CD4-positive, alpha-beta T cell treated with Interleukin-2 at 100 ng/mL for 4 hours (primary cell): ENCODE results near the gene MYCN.
"Not testable (repeated sequence)": the region's sequence is repeated elsewhere in the genome, so short reads cannot be mapped to it uniquely, and the experiment has no call there.

Experiments used
- DNase-seq: peaks from one replicate; pipeline ENCODE4 v3.0.0-alpha.2; 2020; ENCODE audit warnings: low spot score

The MYCN gene

GRCh38 chr2:15943378-15944280 lies 3.3 kb downstream of the MYCN start:
- DNase-seq: no peak

DNA sequence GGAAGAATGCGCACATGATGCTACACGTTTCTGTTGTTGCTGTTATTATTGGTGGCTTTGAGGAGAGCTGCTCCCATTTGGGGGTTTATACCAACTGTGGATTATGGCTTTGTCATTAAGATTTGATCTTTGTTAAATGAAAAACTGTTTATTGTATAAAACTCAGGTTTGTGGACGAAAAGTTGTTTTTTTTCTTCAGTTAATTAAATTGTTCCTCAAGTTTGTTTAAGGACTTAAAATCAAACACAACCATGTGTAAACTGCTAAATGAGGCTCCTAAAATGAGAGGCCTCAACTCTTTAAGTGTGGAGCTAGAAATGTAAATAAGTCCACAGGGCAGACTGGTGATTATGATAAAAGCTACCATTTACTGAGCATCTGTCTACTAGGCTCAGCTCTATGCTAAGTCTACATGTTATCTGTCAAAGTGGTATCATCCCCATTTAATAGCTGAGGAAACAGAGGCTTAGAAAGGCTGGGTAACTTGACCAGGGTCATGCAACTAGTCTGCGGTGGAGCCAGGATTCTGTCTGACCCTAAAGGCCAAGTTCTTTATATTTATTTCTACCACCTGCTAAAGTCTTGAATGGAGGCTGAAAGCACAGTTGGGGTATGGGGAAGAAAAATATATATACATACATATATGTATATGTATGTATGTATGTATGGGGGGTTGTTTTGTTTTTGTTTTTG lies 4.1 kb downstream of the MYCN start:
- no peak for DNase-seq

DNA sequence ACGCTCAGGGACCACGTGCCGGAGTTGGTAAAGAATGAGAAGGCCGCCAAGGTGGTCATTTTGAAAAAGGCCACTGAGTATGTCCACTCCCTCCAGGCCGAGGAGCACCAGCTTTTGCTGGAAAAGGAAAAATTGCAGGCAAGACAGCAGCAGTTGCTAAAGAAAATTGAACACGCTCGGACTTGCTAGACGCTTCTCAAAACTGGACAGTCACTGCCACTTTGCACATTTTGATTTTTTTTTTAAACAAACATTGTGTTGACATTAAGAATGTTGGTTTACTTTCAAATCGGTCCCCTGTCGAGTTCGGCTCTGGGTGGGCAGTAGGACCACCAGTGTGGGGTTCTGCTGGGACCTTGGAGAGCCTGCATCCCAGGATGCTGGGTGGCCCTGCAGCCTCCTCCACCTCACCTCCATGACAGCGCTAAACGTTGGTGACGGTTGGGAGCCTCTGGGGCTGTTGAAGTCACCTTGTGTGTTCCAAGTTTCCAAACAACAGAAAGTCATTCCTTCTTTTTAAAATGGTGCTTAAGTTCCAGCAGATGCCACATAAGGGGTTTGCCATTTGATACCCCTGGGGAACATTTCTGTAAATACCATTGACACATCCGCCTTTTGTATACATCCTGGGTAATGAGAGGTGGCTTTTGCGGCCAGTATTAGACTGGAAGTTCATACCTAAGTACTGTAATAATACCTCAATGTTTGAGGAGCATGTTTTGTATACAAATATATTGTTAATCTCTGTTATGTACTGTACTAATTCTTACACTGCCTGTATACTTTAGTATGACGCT lies 5.8 kb downstream of the MYCN start:
- no peak for DNase-seq

- DNase-seq: no peak
Measured at GRCh38 chr2:15946983-15947382, 6.6 kb downstream of the MYCN start.

GRCh38 chr2:15947431-15947830 lies 7.1 kb downstream of the MYCN start:
- no peak for DNase-seq

- DNase-seq: no peak
Measured at GRCh38 chr2:15948704-15948957, 8.3 kb downstream of the MYCN start.

GRCh38 chr2:15949126-15949525 lies 8.8 kb downstream of the MYCN start:
- no peak for DNase-seq

- DNase-seq: no peak
Measured at GRCh38 chr2:15949551-15949950, 9.2 kb downstream of the MYCN start.

DNA sequence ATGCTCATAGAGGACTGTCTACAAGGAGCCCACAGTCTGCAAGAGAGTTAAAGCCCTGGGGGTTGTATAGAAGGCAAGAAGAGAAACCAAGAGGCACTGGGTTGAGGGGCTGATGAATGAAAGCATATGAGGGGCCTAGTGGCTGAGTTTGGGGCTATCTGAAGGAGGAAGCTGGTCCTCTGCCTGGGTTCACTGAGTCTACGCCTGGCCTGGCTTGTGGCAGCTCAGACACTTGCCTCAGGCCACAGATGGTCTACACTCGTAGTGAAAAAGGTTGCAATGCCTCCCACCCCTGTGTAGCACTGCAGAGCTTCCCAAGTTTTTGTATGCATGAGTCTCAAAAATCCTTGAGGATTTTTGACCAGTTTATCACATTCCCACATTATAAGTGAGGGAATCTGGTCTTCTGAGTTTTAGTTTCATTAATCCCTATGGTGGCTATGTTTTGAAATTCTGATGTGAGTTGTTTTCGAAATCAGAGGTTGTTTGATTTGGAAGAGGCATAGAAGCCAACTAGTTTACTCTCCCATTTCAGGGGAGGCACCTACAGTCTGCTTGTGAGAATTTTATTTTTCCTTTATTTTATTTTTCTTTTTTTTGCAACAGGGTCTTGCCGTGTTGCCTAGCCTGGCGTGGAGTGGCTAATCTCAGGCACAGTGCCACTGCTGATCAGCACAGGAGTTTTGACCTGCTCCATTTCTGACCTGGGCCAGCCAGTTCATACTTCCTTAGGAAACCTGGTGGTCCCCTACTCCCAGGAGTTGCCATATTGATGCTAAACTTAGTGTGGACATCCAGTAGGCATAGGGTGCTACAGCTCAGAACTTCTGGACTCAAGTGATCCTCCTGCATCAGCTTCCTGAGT lies 10.0 kb downstream of the MYCN start:
- DNase-seq: no peak

- DNase-seq: not testable (repeated sequence)
Measured at GRCh38 chr2:15951936-15952335, 11.6 kb downstream of the MYCN start.

DNA sequence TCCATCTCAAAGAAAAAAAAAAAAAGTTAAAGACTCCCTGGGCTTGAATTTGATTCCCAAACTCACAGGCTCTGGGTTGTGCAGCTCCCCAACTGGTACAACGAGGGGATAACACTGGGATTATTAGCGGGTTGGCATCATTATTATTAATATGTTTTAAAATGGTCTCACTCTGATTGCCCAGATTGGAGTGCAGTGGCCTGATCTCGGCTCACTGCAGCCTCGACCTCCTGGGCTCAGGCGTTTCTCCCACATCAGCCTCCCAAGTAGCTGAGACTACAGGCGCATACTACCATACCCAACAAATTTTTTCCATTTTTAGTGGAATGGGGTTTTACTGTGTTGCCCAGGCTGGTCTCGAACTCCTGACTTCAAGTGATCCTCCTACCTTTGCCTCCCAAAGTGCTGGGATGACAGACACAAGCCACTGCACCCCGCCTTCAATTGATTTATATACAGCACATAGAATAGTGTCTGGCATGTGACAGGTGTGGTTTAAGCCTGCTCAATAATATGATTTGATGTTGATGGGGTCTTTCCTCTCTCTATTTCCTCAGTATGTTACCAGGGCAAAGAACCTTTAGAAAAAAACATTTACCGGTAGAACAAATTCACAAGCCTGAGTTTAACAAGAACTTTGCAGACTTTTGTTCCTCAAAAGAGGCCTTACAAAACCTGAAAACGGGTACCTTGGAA lies 12.2 kb downstream of the MYCN start:
- DNase-seq: no peak

DNA sequence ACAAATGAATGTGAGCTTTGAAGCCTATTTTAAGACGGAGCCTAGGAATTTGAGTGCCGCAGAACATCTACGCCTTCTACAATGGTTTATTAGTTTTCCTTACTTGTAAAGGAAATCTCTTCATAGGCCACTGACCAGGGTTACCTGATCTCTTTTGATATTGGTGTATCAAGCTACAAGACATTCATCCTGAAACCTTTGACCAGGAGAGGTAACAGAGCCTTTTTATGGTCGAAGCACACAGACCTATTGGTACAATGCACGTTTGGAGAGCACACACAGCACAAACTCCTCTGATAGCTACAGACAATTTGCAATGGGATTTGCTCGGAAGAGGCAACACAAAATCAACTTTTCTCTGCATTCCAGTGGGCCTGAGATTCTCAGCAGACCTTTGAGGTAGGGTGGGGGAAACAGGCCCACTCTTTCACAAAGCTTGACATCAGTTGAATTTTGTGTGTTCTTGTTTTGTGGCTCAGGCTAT lies 12.8 kb downstream of the MYCN start:
- DNase-seq: no peak

DNA sequence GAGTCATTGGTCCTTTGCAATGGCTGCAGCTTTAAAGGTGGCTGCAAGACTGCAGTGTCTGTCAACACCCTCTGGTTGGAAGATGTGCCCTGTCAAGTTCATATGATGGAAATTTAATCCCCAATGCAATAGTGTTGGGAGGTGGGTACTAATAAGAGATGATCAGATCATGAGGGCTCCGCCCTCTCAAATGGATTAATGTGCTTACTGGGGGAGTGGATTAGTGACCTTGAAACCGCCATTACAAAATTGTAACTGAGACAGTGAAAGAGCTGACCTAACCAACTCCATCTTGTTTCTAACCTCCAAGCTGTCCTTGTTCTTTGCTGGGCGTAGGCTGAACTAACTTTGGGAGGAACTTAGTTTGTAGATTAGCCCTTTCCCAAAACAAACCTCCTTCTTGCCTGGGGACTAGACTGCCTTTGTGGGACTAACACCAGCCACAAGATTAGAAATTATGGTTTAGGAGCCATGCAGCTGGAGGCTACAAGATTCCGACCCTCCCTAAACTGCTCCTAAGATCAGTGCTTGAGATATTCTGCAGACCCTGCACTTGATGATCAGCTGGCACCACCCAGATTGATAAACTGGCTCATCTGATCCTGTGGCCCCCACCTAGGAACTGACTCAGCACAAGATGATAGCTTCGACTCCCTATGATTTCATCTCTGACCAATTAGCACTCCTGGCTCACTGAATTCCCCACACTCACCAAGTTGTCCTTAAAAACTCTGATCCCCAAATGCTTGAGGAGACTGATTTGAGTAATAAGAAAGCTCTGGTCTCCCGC lies 13.7 kb downstream of the MYCN start:
- no peak for DNase-seq

GRCh38 chr2:15954761-15955160 lies 14.4 kb downstream of the MYCN start:
- DNase-seq: no peak

GRCh38 chr2:15955232-15955988 lies 15.1 kb downstream of the MYCN start:
- DNase-seq: no peak

DNA sequence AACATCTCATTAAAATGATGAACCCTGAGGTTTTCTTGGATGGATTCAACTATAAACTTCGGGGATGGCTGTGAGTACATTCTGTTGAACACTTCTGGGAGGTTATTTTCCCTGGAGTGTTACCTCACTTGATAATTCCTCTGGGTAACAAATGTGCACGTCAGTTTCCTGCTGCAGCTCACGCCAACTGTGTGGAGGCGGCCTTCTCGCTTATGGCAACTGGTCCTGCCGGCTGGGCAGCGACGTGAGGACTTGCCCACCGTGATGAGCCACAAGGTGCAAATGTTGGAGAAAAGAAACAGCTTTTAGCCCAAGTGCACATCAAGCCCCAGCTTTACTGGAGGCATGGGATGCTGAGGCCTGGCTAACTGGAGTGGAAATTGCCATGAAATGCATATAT lies 15.9 kb downstream of the MYCN start:
- no peak for DNase-seq

DNA sequence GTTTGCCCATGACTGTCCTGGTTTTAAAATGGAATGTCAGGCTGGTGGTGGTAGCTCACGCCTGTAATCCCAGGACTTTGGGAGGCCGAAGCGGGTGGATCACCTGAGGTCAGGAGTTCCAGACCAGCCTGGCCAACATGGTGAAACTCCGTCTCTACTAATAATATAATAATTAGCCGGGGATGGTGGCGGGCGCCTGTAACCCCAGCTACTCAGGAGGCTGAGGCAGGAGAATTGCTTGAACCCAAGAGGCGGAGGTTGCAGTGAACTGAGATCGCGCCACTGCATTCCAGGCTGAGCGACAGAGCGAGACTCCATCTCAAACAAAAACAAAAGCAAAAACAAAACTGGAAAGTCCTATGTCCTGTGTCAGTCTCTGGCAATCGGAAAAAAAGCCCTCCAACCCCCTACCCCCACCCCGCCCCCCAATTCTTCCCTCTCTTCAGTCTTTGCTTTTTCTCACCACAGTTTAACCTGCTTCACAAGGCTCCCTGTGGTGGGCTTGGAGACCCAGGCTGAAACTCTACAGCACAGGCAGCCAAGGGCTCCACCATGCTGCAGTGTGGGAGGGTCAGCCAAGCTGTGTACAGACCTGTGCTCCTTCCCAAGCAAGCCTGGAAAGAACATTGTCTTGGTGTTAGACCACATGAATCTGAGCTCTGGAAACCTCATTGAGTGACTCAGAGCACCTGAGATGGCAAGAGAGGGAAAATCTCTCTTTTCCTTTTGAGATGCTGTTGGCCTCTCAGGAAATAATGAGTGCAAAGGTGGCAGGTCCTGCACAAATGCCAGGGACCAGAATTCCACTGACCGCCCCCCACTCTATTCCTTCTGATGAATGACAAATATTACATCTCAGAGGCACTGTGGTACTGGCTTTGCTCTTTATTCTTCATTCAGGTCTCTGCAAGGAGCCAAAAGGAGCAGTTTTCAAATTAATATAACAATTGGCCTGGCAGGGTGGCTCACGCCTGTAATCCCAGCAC lies 16.7 kb downstream of the MYCN start:
- DNase-seq: no peak
